Stimulated activated naive CD8-positive, alpha-beta T cell treated with anti-CD3 and anti-CD28 coated beads, Interleukin-15, Interleukin-2, amounts not matched to agents 100 ng/mL and 50 ng/mL, for 24 hours (primary cell): ENCODE data around the gene SLC16A12.
"Not testable (repeated sequence)": the region's sequence is repeated elsewhere in the genome, so short reads cannot be mapped to it uniquely, and the experiment has no call there.

Source experiments
- H3K27ac Mint-ChIP-seq: one replicate; pipeline ENCODE4 v1.8.0; 2021; ENCODE audit warnings: mild to moderate bottlenecking, mixed read lengths
- H3K27me3 Mint-ChIP-seq: one replicate; pipeline ENCODE4 v1.8.0; 2021; ENCODE audit warnings: mixed read lengths
- H3K36me3 Mint-ChIP-seq: one replicate; pipeline ENCODE4 v1.8.0; 2021; ENCODE audit warnings: low read depth, mixed read lengths
- H3K4me1 Mint-ChIP-seq: one replicate; pipeline ENCODE4 v1.8.0; 2021; ENCODE audit warnings: low read depth, mixed read lengths
- H3K4me3 Mint-ChIP-seq: one replicate; pipeline ENCODE4 v1.8.0; 2021; ENCODE audit warnings: mild to moderate bottlenecking, mixed read lengths
- H3K9me3 Mint-ChIP-seq: one replicate; pipeline ENCODE4 v1.8.0; 2021; ENCODE audit warnings: mixed read lengths

The SLC16A12 gene

DNA sequence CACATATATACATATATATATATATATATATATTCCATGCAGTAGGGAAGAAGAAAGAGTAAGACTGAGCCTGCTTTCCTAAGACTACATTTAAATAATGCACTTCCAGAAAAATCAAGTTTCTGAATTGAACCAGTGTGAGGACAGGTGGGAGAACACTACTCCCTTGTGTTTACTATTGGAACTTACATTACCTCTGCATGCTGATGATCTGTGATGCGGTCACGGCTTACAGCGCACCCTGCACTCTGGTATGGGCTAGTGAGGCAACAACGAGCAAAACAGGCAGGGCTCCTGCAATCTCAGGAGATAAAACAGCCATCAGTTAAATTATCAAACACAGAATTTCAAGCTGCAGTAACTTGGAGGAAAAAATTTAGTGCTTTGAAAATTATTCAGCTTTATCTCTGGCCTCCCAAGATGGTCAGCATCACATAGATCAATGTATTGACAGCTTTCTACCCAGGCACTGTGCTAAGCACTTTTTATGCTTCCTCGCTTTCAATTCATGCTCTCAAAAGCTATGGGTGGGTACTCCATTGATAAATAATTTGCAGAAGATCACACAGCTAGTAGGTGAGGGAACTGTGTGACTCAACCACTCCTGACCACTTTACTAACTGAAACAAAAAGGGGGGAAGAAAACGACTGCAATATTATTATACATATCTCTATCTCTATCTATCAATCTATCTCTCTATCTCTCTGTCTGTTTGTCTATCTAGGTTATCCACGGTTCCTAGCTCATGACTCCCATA is 20.5 kb upstream of the SLC16A12 start:
- no peak overlapping the region for H3K27ac Mint-ChIP-seq
- H3K36me3 Mint-ChIP-seq: no peaks in the 10 kb centered on the region
- no peak overlapping the region for H3K4me3 Mint-ChIP-seq
- H3K27me3 Mint-ChIP-seq: peaks cover 10% of the 10 kb centered on the region
- H3K9me3 Mint-ChIP-seq: no peaks in the 10 kb centered on the region
- no peaks in the 10 kb centered on the region for H3K4me1 Mint-ChIP-seq

DNA sequence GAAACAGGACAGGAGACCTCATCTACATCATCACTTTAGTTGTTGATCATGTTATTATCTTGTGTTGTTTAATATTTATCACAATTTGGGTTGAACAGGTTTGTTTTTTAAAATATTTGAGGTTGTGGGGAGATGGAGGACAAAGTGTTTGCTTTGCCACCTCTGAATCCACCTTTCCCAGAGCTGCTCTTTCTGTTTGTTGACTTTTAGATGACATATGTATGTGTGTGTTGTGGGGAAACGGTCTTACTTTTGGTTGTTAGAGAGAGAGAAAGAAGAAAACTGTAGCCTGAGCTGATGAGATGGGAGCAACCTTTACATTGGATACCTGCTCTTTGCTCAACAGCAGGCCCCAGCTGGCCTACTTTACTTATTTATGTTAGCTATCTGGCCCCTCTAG is 19.0 kb upstream of the SLC16A12 start:
- Mint-ChIP-seq H3K27me3 (peaks cover 10% of the 10 kb centered on the region), H3K36me3 (no peaks in the 10 kb centered on the region), H3K4me1 (no peaks in the 10 kb centered on the region), H3K9me3 (no peaks in the 10 kb centered on the region), H3K4me3 (no peak overlapping the region), H3K27ac (no peak overlapping the region)

DNA sequence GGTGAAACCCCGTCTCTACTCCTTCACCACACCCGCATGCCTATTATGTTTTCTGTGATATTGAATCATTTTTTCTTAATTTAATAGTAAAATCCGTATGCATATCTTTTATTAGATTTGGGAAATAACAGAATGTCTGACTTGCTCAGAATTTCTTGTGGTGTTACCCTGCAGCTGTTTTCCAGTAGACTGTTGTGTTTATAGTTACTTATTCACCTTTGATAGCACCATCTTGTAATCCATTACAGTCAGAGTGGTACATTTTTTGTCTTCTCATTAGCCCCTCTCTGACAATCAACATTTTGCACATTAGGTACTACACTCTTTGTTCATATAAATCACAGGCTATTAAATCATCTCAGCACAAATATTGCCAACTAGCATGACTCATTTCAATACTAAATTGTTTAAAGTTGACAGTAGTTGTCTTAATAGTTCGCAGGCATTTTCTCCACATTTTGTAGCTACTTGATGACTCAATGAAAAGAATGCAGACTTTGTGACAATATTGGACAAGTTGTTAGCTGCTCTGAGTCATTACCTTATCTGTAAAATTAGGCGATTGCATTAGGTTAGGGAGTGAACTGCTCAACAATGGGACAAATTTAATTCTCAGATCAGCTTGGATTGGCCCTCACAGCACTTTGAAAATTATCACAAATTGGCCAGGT is 17.8 kb upstream of the SLC16A12 start:
- Mint-ChIP-seq H3K36me3 (no peaks in the 10 kb centered on the region), H3K4me3 (no peak overlapping the region), H3K4me1 (no peaks in the 10 kb centered on the region), H3K9me3 (no peaks in the 10 kb centered on the region), H3K27ac (no peak overlapping the region), H3K27me3 (peaks cover 10% of the 10 kb centered on the region)

DNA sequence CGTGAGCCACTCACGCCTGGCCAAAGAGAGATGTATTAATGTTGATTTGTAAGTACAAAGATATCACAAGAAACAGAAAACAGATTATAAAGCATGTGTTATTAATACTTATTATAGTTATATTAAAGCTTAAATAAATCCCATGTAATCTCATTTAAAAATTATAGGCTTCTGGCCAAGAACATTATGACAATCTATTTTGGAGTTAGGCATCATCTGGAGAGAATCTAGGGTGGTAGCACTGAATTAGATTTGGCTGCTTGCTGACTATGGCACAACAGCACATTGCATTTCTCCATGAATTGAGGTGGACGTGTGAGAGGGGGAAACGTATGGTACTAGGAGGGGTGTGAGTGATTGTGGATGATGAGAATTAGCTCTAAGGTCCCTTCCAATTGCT is 16.8 kb upstream of the SLC16A12 start:
- Mint-ChIP-seq H3K9me3 (no peaks in the 10 kb centered on the region), H3K4me1 (no peaks in the 10 kb centered on the region), H3K27me3 (peaks cover 10% of the 10 kb centered on the region), H3K4me3 (no peak overlapping the region), H3K27ac (no peak overlapping the region), H3K36me3 (no peaks in the 10 kb centered on the region)

DNA sequence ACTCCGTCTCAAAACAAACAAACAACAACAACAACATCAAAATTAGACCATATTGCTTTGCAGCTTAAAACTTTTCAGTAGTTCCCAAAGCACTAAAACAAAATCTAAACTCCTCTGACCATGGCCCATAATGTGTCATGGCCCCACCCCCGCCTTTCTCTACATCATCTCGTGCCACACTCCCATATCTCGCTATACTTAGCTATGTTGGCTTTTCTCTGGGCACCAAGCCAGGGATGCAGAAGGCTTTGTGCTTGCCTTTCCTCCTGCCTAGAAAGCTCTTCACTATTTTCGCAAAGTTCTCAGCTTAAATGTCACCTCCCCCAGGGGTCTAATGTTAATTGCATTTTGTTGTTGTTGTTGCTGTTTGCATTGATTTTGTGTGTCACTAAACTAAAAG is 15.1 kb upstream of the SLC16A12 start:
- Mint-ChIP-seq H3K4me1 (no peaks in the 10 kb centered on the region), H3K9me3 (no peaks in the 10 kb centered on the region), H3K27me3 (peaks cover 10% of the 10 kb centered on the region), H3K4me3 (no peak overlapping the region), H3K27ac (no peak overlapping the region), H3K36me3 (no peaks in the 10 kb centered on the region)

DNA sequence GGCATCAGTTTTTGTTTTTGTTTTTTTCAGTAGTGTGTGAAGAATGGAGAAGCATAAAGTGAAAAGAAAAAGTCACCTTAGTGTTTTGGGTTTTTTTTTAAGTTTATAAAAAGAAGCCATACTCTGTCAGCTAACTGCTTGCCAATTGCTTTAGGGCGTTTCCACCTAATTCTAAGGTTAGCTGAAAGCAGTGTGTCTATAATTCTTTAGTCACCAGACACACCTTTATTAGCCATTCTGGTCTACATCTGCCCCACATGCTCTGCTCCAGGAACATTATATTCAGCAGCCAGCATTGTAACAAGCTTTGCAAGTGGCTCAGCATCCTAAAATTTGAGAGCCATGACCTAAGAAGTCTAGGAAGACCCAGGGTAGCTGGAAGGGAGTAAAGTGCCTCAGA is 14.1 kb upstream of the SLC16A12 start:
- Mint-ChIP-seq H3K27ac (no peak overlapping the region), H3K27me3 (peaks cover 10% of the 10 kb centered on the region), H3K36me3 (no peaks in the 10 kb centered on the region), H3K4me3 (no peak overlapping the region), H3K9me3 (no peaks in the 10 kb centered on the region), H3K4me1 (no peaks in the 10 kb centered on the region)

DNA sequence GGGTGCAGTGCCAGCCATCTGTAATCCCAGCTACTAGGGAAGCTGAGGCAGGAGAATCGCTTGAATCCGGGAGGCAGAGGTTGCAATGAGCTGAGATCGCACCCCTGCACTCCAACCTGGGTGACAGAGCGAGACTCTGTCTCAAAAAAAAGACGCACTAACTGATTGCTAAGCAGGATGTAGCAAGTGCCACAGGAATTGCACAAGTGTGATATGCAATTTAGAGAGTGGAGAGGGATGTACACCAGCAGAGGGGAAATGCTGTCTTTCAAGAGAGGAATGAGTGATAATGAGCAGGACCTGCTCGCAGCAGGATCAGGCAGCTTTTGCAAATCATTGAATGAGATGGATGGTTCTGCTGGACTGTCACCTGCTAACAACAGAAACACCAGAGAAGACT is 13.3 kb upstream of the SLC16A12 start:
- peaks cover 10% of the 10 kb centered on the region for H3K27me3 Mint-ChIP-seq
- no peaks in the 10 kb centered on the region for H3K36me3 Mint-ChIP-seq
- H3K4me1 Mint-ChIP-seq: no peaks in the 10 kb centered on the region
- no peak overlapping the region for H3K4me3 Mint-ChIP-seq
- no peaks in the 10 kb centered on the region for H3K9me3 Mint-ChIP-seq
- no peak overlapping the region for H3K27ac Mint-ChIP-seq

DNA sequence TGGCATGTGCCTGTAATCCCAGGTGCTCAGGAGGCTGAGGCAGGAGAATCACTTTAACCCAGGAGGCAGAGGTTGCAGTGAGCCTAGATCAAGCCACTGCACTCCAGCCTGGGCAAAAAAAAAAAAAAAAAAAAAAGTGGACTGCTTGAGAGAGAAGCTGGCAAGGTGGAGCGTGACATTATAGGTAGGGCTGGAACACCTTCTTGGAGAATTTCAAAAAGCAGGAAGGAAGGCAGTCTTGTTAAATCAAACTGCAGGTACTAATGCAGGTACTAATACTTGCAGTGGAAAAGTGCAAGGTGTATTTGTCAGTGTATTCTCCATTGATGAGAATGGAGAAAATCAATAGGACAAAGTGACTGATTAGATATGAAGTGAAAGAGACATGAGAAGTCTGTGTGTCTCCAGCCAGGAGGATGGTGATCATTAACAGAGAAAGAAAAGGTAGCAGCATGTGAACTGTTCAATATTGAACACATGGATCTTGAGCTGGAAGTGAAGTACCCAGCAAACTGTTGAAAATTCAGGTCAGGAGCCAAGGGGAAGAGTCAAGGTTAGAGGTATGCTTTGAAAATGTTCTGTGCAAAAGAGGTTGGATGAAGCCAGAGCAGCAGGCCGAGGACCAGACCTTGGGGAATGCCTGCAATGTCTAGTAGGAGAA is 12.6 kb upstream of the SLC16A12 start:
- Mint-ChIP-seq H3K27ac (no peak overlapping the region), H3K4me1 (no peaks in the 10 kb centered on the region), H3K36me3 (no peaks in the 10 kb centered on the region), H3K27me3 (peaks cover 10% of the 10 kb centered on the region), H3K4me3 (no peak overlapping the region), H3K9me3 (no peaks in the 10 kb centered on the region)

DNA sequence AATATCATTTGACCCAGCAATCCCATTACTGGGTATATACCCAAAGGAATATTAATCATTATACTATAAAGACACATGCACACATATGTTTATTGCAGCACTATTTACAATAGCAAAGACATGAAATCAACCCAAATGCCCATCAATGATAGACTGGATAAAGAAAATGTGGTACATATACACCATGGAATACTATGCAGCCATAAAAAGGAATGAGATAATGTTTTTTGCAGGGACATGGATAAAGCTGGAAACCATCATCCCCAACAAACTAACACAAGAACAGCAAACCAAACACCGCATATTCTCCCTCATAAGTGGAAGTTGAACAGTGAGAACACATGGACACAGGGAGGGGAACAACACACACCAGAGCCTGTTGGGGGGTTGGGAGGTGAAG is 11.3 kb upstream of the SLC16A12 start:
- not testable (repeated sequence) for H3K36me3 Mint-ChIP-seq, H3K27me3 Mint-ChIP-seq, H3K9me3 Mint-ChIP-seq, H3K27ac Mint-ChIP-seq, H3K4me3 Mint-ChIP-seq, H3K4me1 Mint-ChIP-seq

DNA sequence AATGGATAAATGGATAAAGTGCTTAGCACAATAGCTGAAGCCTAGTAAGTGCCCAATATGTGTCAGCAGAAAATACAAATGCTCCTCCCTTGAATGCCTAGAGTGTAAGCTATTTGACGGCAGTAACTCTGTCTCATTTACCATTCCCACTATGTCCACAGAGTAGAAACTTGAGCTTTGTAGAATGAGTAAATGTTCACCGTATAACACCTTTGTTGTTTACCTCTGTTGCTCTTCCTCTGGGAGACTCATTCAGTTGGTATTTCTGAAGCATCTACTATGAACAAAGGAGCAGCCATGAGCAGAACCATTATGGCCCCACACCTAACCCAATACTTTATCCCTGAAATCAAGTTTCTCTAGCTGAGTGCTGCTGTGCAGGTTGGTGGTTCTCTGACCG is 8.4 kb upstream of the SLC16A12 start:
- H3K9me3 Mint-ChIP-seq: no peaks in the 10 kb centered on the region
- H3K4me3 Mint-ChIP-seq: no peak overlapping the region
- H3K36me3 Mint-ChIP-seq: no peaks in the 10 kb centered on the region
- no peaks in the 10 kb centered on the region for H3K4me1 Mint-ChIP-seq
- no peak overlapping the region for H3K27ac Mint-ChIP-seq
- H3K27me3 Mint-ChIP-seq: peaks cover 27% of the 10 kb centered on the region

DNA sequence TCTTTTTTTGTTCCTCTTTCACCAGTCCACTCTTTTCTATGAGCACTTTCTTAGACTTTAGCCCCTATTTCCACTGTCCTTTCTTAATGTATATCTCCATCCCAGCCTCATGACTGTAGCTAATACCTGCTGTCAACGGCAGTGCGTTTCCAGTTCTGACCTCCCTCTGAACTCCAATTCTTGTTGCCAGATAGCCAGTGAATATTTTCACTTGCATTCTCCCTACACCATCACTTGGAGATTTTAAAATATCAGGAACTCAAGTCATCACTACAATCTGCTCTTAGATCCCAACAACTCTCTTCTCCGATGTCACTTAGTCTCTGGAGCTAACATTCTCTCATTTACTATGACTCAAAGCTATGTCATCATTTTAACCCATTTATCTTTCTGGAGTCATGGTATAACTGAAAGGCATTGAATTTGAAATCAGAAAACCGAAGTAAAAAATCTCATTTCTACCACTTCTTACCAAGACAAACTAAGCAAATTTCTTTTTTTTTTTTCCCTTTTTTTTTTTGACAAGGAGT is 5.1 kb upstream of the SLC16A12 start:
- H3K4me1 Mint-ChIP-seq: peaks cover 3% of the 10 kb centered on the region
- H3K9me3 Mint-ChIP-seq: no peaks in the 10 kb centered on the region
- H3K27ac Mint-ChIP-seq: no peak overlapping the region
- peaks cover 49% of the 10 kb centered on the region for H3K27me3 Mint-ChIP-seq
- no peaks in the 10 kb centered on the region for H3K36me3 Mint-ChIP-seq
- no peak overlapping the region for H3K4me3 Mint-ChIP-seq

DNA sequence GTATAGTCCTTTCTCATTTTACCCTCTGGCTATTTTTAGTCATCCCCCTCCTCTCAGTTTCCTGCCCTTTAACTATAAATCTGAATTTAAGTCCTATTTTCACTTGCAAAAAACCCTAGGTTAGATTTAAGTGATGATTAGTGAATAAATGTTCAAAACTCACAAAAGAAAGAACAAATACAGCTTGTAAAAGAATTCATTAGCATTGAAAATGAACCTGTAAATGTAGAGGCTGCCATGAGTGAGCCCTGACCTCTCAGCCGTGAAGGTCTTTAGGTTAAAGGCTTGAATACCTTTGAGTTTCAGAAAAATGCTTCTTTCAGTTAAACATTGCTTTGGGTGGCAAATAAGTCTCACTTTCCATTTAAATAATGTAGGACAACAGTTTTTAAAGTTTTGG is 2.0 kb upstream of the SLC16A12 start:
- Mint-ChIP-seq H3K4me1 (peaks cover 8% of the 10 kb centered on the region), H3K36me3 (no peaks in the 10 kb centered on the region), H3K9me3 (no peaks in the 10 kb centered on the region), H3K27ac (no peak overlapping the region), H3K27me3 (peaks cover 67% of the 10 kb centered on the region), H3K4me3 (no peak overlapping the region)

DNA sequence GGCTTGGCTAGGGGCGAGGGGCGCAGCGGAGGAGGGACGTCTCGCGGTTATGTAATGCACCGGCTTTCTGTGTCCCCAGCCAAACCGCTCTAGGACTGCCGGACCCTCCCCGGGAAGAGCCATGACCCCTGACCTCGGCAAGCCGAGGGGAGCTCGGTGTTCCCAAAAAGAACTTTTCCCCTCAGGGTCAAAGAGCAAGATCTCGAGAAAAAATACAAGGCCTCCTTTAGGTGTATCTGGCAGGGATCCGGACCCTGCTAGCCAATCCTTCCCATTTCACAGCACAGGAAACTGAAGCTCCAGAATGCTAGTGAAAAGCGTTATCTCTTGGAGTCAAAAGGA is 590 bp upstream of the SLC16A12 start:
- no peaks in the 10 kb centered on the region for H3K9me3 Mint-ChIP-seq

DNA sequence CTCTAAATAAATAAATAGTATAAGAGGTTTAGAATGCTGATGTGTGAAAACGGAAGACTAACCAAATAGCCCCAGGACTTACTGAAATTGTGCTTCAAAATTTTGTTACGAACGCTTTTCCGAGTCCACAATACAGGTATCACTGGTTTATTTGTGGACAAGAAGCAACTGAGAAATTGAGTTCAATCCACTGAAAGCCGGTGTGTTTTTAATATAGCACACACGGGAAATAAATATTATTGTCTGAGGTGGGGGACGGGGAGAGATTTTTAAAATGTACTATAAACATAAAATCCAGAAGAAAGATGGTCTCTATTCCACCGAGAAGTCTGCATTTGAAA is 598 bp downstream of the SLC16A12 start:
- Mint-ChIP-seq H3K4me3 (peak overlapping the region; percentile 30), H3K4me1 (peaks cover 8% of the 10 kb centered on the region), H3K27ac (no peak overlapping the region), H3K27me3 (peaks cover 71% of the 10 kb centered on the region), H3K36me3 (no peaks in the 10 kb centered on the region), H3K9me3 (no peaks in the 10 kb centered on the region)

More for the DNA sequence above, 590 bp upstream of the SLC16A12 start:
- peaks cover 78% of the 10 kb centered on the region for H3K27me3 Mint-ChIP-seq
- H3K36me3 Mint-ChIP-seq: no peaks in the 10 kb centered on the region
- H3K4me1 Mint-ChIP-seq: peaks cover 8% of the 10 kb centered on the region
- no peak overlapping the region for H3K4me3 Mint-ChIP-seq
- H3K27ac Mint-ChIP-seq: no peak overlapping the region

DNA sequence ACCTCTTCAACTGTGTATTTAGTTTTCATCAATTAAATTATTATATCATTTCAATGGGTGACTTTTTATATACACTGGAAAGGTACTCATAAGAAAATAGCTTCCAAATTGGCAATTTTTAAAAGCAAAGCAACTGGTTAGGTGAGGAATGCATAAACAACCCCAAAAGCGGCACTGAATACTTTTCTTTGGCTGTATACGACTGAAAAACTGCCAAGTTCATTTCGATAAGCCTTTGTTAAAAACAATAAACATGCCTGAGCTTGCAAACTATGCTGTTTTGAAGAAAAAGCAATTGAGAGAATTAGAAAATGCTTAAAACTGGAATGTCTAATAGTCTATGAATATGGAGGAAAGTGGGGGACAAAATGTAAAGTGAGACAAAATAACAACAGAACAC is 2.9 kb downstream of the SLC16A12 start:
- Mint-ChIP-seq H3K36me3 (no peaks in the 10 kb centered on the region), H3K27me3 (peaks cover 59% of the 10 kb centered on the region), H3K4me1 (peaks cover 8% of the 10 kb centered on the region), H3K27ac (no peak overlapping the region), H3K9me3 (no peaks in the 10 kb centered on the region), H3K4me3 (no peak overlapping the region)
